ENCODE data around the gene LSM6. TPM values are rescaled to one million over a fixed set of nuclear protein-coding genes. Genes with fewer than 3 reads are reported as not detected.

The LSM6 gene
- polyA plus RNA-seq, 2 of the 4 experiments (the other 2 are of a cell fraction) = 25.3 to 57.8 TPM

DNA sequence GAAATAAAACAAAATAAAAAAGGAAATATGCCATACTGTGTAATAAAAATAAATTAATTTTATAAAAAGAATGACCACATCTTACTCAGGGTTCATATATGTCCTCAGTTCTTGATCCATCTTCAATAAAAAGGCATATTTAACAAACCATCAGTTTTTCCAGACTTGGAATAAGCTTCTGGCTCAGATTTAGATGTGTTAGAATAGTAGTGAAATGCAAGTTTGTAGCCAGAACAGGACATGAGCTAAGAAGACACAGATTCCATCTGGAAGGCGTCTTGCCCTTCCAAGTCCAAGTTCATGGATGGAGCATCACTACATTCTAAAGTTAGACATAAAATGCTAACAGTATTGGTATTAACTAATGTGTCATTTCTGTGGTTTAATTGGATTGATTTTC is 10.3 kb upstream of the LSM6 start:
- WGBS (ENCODE audit: missing lambda C conversion rate) = 6% methylated on average over 1 of the region's 1 CpG
- DNase-seq (ENCODE audit: low read depth in 1 of 2, low spot score in 1 of 2) (no peak), FAIRE-seq (no peak), ATAC-seq (no peak)
- TF ChIP-seq, protein P1, sequence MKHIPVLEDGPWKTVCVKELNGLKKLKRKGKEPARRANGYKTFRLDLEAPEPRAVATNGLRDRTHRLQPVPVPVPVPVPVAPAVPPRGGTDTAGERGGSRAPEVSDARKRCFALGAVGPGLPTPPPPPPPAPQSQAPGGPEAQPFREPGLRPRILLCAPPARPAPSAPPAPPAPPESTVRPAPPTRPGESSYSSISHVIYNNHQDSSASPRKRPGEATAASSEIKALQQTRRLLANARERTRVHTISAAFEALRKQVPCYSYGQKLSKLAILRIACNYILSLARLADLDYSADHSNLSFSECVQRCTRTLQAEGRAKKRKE (CRISPR knock-in tag; IDR thresholded peaks at IDR 0.05; ENCODE audit: low read depth) = no peak
- TF ChIP-seq CHD2 (IDR thresholded peaks at IDR 0.05; ENCODE audit: low read length, partially characterized antibody) = no peak
- no peak for TF ChIP-seq JUN (IDR thresholded peaks at IDR 0.05)
- no peak for TF ChIP-seq TP53 (CRISPR knock-in tag; IDR thresholded peaks at IDR 0.05)
- no peak for TF ChIP-seq ESRRA (IDR thresholded peaks at IDR 0.05; ENCODE audit: borderline replicate concordance, low read length)
- TF ChIP-seq MAFK (IDR thresholded peaks at IDR 0.05; ENCODE audit: partially characterized antibody) = no peak
- TF ChIP-seq RARB (CRISPR knock-in tag; IDR thresholded peaks at IDR 0.05) = no peak
- no peak for TF ChIP-seq MYC (IDR thresholded peaks at IDR 0.05; ENCODE audit: borderline replicate concordance, low read length)
- TF ChIP-seq ELK1 (IDR thresholded peaks at IDR 0.05; ENCODE audit: low read depth, low read length) = no peak
- CTCF ChIA-PET = no interaction called here
- Histone ChIP-seq H3K4me3 (no peak overlapping the region), H3K9me3 (0 out of 3 replicates have a peak, but pooled peaks cover 3% of the 10 kb centered on the region), H3K27ac (no peak overlapping the region), H3K4me1 (no peaks in the 10 kb centered on the region), H3K4me2 (no peak overlapping the region)
- POLR2A ChIA-PET = no interaction called here

DNA sequence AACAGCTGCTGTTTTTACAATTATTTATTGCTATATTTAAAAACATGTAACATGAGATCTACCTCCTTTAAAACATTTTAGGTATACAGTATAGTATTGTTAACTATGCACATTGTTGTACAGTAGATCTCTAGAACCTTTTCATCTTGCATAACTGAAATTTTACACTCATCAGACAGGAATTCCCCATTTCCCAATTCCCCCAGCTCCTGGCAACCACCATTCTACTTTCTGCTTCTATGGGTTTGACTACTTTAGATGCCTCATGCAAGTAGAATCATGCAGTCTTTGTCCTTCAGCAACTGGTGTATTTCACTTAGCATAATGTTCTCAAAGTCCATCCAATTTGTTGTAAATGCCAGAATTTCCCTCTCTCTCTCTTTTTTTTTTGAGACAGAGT is 9.7 kb upstream of the LSM6 start:
- CTCF ChIA-PET = no interaction called here
- DNase-seq (ENCODE audit: low read depth in 1 of 2, low spot score in 1 of 2) = peak in 1 of 2 experiments; percentile 3

DNA sequence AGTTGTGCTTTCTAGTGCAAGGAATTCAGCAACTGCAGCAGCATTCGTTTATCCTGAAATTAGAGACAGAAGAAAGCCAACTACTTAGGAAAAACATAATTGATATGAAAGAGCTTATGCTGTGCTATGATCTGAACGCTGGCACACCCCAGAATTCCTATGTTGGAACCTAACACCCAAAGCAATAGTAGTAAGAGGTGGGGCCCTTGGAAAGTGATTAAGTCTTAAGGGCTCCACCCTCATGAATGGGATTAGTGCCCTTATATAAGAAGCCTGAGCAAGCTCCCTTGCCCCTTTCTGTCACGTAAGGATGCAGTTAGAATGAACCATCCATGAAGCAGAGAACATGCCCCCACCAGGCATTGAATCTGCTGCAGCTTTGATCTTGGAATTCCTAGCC is 5.4 kb upstream of the LSM6 start:
- Histone ChIP-seq H3K9me3 (no peaks in the 10 kb centered on the region), H3K27ac (no peak overlapping the region), H3K4me2 (no peak overlapping the region), H3K4me1 (no peaks in the 10 kb centered on the region; the same call in 2 of the 3 replicates), H3K4me3 (no peak overlapping the region)
- POLR2A ChIA-PET = no interaction called here
- ATAC-seq = no peak
- no peak for TF ChIP-seq RCOR1 (IDR thresholded peaks at IDR 0.05; ENCODE audit: low read depth, low read length)
- TF ChIP-seq ZC3H11A (IDR thresholded peaks at IDR 0.05) = no peak
- no peak for TF ChIP-seq ZNF302 (CRISPR knock-in tag; IDR thresholded peaks at IDR 0.05)
- TF ChIP-seq RARB (CRISPR knock-in tag; IDR thresholded peaks at IDR 0.05) = no peak
- no peak for TF ChIP-seq CBX2 (IDR thresholded peaks at IDR 0.05; ENCODE audit: borderline replicate concordance, low read depth)
- FAIRE-seq = no peak
- DNase-seq (ENCODE audit: low read depth in 1 of 2, low spot score in 1 of 2) = no peak
- WGBS (ENCODE audit: missing lambda C conversion rate) = 46% methylated on average over 3 of the region's 3 CpGs
- CTCF ChIA-PET = no interaction called here

More for the DNA sequence above, 9.7 kb upstream of the LSM6 start:
- TF ChIP-seq ESRRA (IDR thresholded peaks at IDR 0.05; ENCODE audit: borderline replicate concordance, low read length) = no peak
- TF ChIP-seq, protein P1 (CRISPR knock-in tag; IDR thresholded peaks at IDR 0.05; ENCODE audit: low read depth) = no peak
- TF ChIP-seq CEBPB (IDR thresholded peaks at IDR 0.05) = peak; percentile 19 to 23; a peak in 2 of 4 replicates
- H3K27ac ChIP-seq = no peak overlapping the region
- POLR2A ChIA-PET = no interaction called here
- H3K4me3 ChIP-seq = no peak overlapping the region
- ATAC-seq (no peak), FAIRE-seq (no peak)
- H3K4me2 ChIP-seq = no peak overlapping the region
- no peaks in the 10 kb centered on the region for H3K4me1 ChIP-seq
- 0 out of 3 replicates have a peak, but pooled peaks cover 3% of the 10 kb centered on the region for H3K9me3 ChIP-seq

DNA sequence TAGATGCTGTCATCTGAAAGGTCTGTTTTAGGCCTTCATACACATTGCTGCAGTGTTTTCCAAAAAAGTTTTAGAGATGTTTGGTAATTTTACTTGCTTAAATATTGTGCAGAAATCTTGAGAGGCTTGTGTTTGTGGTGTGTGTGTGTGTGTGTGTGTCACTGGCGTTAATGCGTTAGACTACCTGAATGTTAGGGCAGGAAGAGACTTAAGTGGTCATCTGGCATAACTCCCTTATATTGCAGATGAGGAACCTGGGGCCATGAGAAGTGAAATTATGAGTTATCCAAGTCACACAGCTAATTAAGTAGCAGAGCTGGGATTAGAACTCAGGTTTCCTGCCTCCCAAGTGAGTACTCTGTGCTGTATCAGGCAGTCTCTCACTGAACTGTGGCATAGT is 1.4 kb downstream of the LSM6 start:
- peaks cover 8% of the 10 kb centered on the region; the same call in 2 of the 3 replicates for H3K4me1 ChIP-seq

More for the DNA sequence above, 1.4 kb downstream of the LSM6 start:
- peak overlapping the region; percentile 92 for H3K4me3 ChIP-seq
- WGBS (ENCODE audit: missing lambda C conversion rate) = 91% methylated on average over 2 of the region's 2 CpGs
- ChIA-PET POLR2A (no interaction called here), CTCF (no interaction called here)
- no peak for FAIRE-seq
- H3K27ac ChIP-seq = no peak overlapping the region
- TF ChIP-seq JUN (IDR thresholded peaks at IDR 0.05) (no peak), HDAC2 (IDR thresholded peaks at IDR 0.05) (no peak), NFE2L2 (conservative IDR thresholded peaks at IDR 0.05; ENCODE audit: low read length) (no peak), EHMT2 (IDR thresholded peaks at IDR 0.05; ENCODE audit: low read depth) (no peak), CHD2 (IDR thresholded peaks at IDR 0.05; ENCODE audit: low read length, partially characterized antibody) (no peak), GATA3 (IDR thresholded peaks at IDR 0.05; ENCODE audit: borderline replicate concordance) (no peak), JUNB (IDR thresholded peaks at IDR 0.05) (no peak), TP53 (CRISPR knock-in tag; IDR thresholded peaks at IDR 0.05) (no peak), RNF2 (IDR thresholded peaks at IDR 0.05; ENCODE audit: borderline replicate concordance, low read depth) (no peak), ESRRA (IDR thresholded peaks at IDR 0.05; ENCODE audit: borderline replicate concordance, low read length) (no peak), CBX8 (IDR thresholded peaks at IDR 0.05) (no peak), SMC3 (IDR thresholded peaks at IDR 0.05) (no peak), ZNF302 (CRISPR knock-in tag; IDR thresholded peaks at IDR 0.05) (no peak), CBX2 (IDR thresholded peaks at IDR 0.05; ENCODE audit: borderline replicate concordance, low read depth) (no peak)
- TF ChIP-seq, protein P1 (CRISPR knock-in tag; IDR thresholded peaks at IDR 0.05; ENCODE audit: low read depth) = no peak
- H3K9me3 ChIP-seq = no peaks in the 10 kb centered on the region
- no peak for ATAC-seq
- no peak for DNase-seq (ENCODE audit: low read depth in 1 of 2, low spot score in 1 of 2)
- peak overlapping the region; percentile 80 for H3K4me2 ChIP-seq

Data from A549 (cell line).